IMR-90 (cell line): Measurements from ENCODE around the gene IZUMO4.

Experiments
- BHLHE40 ChIP-seq: fragments of 150-350 bp; IDR thresholded peaks from 2 replicates; pipeline ENCODE4 v1.6.1; 2016; ENCODE audit warnings: mild to moderate bottlenecking, low read depth, low read length
- CEBPB ChIP-seq: IDR thresholded peaks from 2 replicates; pipeline ENCODE4 v1.6.1; 2012; ENCODE audit warnings: low read depth, low read length, improper control_type of control experiment
- CHD1 ChIP-seq: IDR thresholded peaks from 2 replicates; pipeline ENCODE4 v1.6.1; 2012; ENCODE audit warnings: low read depth, low read length, improper control_type of control experiment
- ELK1 ChIP-seq: fragments of 150-350 bp; IDR thresholded peaks from 2 replicates; pipeline ENCODE4 v1.6.1; 2016; ENCODE audit warnings: low read depth, mild to moderate bottlenecking, low read length, moderate library complexity, borderline replicate concordance
- MXI1 ChIP-seq: IDR thresholded peaks from 2 replicates; pipeline ENCODE4 v1.6.1; 2012; ENCODE audit warnings: low read depth, mild to moderate bottlenecking, low read length, moderate library complexity, borderline replicate concordance
- POLR2A ChIP-seq: IDR thresholded peaks from 2 replicates; pipeline ENCODE4 v1.6.1; 2012; ENCODE audit warnings: mild to moderate bottlenecking, low read depth, low read length
- RAD21 ChIP-seq: IDR thresholded peaks from 2 replicates; pipeline ENCODE4 v1.6.1; 2012; ENCODE audit warnings: low read length, improper control_type of control experiment
- USF2 ChIP-seq: fragments of 150-350 bp; IDR thresholded peaks from 2 replicates; pipeline ENCODE4 v1.6.1; 2017; ENCODE audit warnings: mild to moderate bottlenecking, antibody characterized with exemption, low read length, low read depth
- TF ChIP-seq, protein P1 (sequence below): conservative IDR thresholded peaks from 2 replicates; pipeline ENCODE4 v1.5.1; 2012; ENCODE audit warnings: mild to moderate bottlenecking, low read depth, low read length, improper control_type of control experiment

DNA sequence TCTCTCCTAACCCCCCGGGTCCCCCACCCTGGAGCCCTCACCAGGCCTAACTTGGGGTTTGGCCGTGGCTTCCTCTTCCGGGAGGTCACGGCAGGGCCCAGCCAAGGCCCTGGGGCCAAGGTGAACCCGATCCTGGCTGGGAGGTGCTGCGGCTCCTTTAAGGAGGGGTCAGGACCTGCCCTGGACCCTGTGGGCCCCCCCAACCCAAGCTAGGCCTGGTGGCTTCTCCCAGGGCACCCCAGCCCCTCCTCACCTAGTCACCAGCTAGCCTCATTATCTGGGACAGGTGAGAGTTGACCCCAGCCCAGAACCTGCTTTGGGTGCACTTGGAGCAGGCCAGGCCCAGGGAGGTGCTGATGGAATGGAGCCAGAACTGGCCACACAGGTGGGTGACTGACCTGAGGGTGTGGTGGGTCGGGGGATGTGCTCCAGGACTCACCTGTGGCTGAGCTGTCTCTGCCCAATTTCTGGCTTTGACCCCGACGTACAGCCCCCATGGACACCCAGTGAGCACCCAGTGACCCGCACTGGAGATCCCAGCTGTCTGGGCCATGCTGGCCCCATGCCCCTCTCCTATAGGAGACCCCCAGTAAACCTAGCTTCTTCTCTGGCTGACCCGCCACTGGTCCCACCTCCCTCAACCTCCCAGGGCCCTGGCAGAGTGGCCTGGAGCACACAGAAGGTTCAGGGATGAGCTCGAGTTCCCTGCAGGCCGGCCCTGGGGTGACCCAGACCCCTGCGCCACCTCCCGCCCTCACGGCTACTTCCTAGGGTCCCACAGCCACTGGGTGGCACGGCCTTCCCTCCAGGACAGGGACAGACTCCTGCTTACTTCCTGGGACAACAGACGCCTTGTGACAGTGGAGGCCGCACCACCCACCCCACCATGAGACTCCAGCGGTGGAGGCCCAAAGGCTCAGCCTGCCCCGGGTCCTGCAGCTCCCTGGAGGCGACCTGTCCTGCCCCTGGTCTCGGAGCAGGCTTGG, 38.9 kb upstream of the IZUMO4 start:
- TF ChIP-seq, protein P1, sequence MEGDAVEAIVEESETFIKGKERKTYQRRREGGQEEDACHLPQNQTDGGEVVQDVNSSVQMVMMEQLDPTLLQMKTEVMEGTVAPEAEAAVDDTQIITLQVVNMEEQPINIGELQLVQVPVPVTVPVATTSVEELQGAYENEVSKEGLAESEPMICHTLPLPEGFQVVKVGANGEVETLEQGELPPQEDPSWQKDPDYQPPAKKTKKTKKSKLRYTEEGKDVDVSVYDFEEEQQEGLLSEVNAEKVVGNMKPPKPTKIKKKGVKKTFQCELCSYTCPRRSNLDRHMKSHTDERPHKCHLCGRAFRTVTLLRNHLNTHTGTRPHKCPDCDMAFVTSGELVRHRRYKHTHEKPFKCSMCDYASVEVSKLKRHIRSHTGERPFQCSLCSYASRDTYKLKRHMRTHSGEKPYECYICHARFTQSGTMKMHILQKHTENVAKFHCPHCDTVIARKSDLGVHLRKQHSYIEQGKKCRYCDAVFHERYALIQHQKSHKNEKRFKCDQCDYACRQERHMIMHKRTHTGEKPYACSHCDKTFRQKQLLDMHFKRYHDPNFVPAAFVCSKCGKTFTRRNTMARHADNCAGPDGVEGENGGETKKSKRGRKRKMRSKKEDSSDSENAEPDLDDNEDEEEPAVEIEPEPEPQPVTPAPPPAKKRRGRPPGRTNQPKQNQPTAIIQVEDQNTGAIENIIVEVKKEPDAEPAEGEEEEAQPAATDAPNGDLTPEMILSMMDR = no peak
- no peak for TF ChIP-seq ELK1
- no peak for TF ChIP-seq CEBPB
- TF ChIP-seq USF2 = no peak
- TF ChIP-seq MXI1 = no peak
- no peak for TF ChIP-seq RAD21
- no peak for TF ChIP-seq POLR2A
- TF ChIP-seq BHLHE40 = no peak
- TF ChIP-seq CHD1 = no peak
